Muscle of back (tissue), 11 donors: ENCODE results near the gene PDILT. TPM values are rescaled to one million over a fixed set of nuclear protein-coding genes. Genes with fewer than 3 reads are reported as not detected.
A peak's percentile ranks its signal among the peaks of the same experiment; 100 is the strongest.

ENCODE experiments used
- DNase-seq, 3 donors: peaks; one replicate each; pipeline versions ENCODE4 v3.0.0 to v3.0.0-alpha.2; 2013
- polyA plus RNA-seq, 10 donors: library from polyadenylated mRNA; unstranded; fragments of 120-200 nt; gene quantifications; one replicate each; pipeline ENCODE4 v1.2.1, GENCODE V29; 2013; ENCODE audit not compliant: insufficient read length in 10 of 10

PDILT gene
- polyA plus RNA-seq, 10 donors: not detected

- peak in 1 of 3 donors; percentile 19 for DNase-seq
Observed at GRCh38 chr16:20409398-20410120, 5.0 kb upstream of the PDILT start, which contains the start of gene ACSM5. Gene ACSM5, plus strand, starts transcription at chr16:20409534. Its CDS starts 1,951 bp downstream, at chr16:20411485.

- DNase-seq: no peak
Observed at GRCh38 chr16:20402651-20403050, 1.9 kb downstream of the PDILT start.

- no peak for DNase-seq
Observed at GRCh38 chr16:20401475-20402016, 3.0 kb downstream of the PDILT start.

- DNase-seq: no peak
Observed at GRCh38 chr16:20401066-20401465, 3.5 kb downstream of the PDILT start.

GRCh38 chr16:20399185-20399584, 5.4 kb downstream of the PDILT start:
- DNase-seq: no peak

- DNase-seq: no peak
Observed at GRCh38 chr16:20398603-20399002, 5.9 kb downstream of the PDILT start.

GRCh38 chr16:20397468-20398074, 7.0 kb downstream of the PDILT start:
- DNase-seq: no peak

- DNase-seq: no peak
Observed at GRCh38 chr16:20396846-20397467, 7.6 kb downstream of the PDILT start.

GRCh38 chr16:20395946-20396345, 8.6 kb downstream of the PDILT start:
- no peak for DNase-seq

- peak; percentile 6 to 41 (median 38) for DNase-seq
Observed at GRCh38 chr16:20393801-20394577, 10.5 kb downstream of the PDILT start.

- no peak for DNase-seq
Observed at GRCh38 chr16:20391045-20391444, 13.5 kb downstream of the PDILT start.

GRCh38 chr16:20388854-20389253, 15.7 kb downstream of the PDILT start:
- no peak for DNase-seq

- no peak for DNase-seq
Observed at GRCh38 chr16:20387978-20388377, 16.6 kb downstream of the PDILT start.

- DNase-seq: peak; percentile 22 to 60 (median 48)
Observed at GRCh38 chr16:20385844-20386832, 18.4 kb downstream of the PDILT start.

GRCh38 chr16:20383106-20384029, 21.2 kb downstream of the PDILT start:
- DNase-seq: peak; percentile 18 to 65 (median 40)

GRCh38 chr16:20382202-20382948, 22.2 kb downstream of the PDILT start:
- no peak for DNase-seq

- DNase-seq: no peak
Observed at GRCh38 chr16:20380782-20381181, 23.8 kb downstream of the PDILT start.

GRCh38 chr16:20377181-20377580, 27.4 kb downstream of the PDILT start:
- no peak for DNase-seq

GRCh38 chr16:20372701-20373100, 31.8 kb downstream of the PDILT start:
- no peak for DNase-seq
